Progenitor cell of endocrine pancreas (in vitro differentiated cells): ENCODE measurements around the gene UTP15. TPM values are rescaled to one million over a fixed set of nuclear protein-coding genes. Genes with fewer than 3 reads are reported as not detected.

Source experiments
- DNase-seq: peaks from one replicate; pipeline ENCODE4 v3.0.0; 2021; ENCODE audit warnings: low spot score; ENCODE audit not compliant: unreplicated experiment
- H3K27ac Mint-ChIP-seq: 2 replicates; pipeline ENCODE4 v1.8.0; 2021; ENCODE audit warnings: mild to moderate bottlenecking, moderate library complexity, mixed read lengths
- H3K27me3 Mint-ChIP-seq: 2 replicates; pipeline ENCODE4 v1.8.0; 2021; ENCODE audit warnings: mixed read lengths
- H3K36me3 Mint-ChIP-seq: 2 replicates; pipeline ENCODE4 v1.8.0; 2022; ENCODE audit warnings: mixed read lengths; ENCODE audit not compliant: insufficient read depth
- H3K4me1 Mint-ChIP-seq: 2 replicates; pipeline ENCODE4 v1.8.0; 2021; ENCODE audit warnings: low read depth, mixed read lengths
- H3K4me3 Mint-ChIP-seq: 2 replicates; pipeline ENCODE4 v1.8.0; 2021; ENCODE audit warnings: low read depth, mild to moderate bottlenecking, moderate library complexity, mixed read lengths
- H3K9me3 Mint-ChIP-seq: 2 replicates; pipeline ENCODE4 v1.8.0; 2021; ENCODE audit warnings: low read depth, mixed read lengths
- total RNA-seq: library from RNA; stranded (reverse); gene quantifications from 2 replicates; pipeline ENCODE4 v1.2.1, GENCODE V29; 2021
- TF ChIP-seq, protein P1 (sequence below): fragments of 200-600 bp; sonication (generic); IDR thresholded peaks from one replicate; pipeline ENCODE4 v1.5.0; 2021; ENCODE audit warnings: antibody characterized with exemption, mild to moderate bottlenecking; ENCODE audit not compliant: unreplicated experiment

The UTP15 gene
- total RNA-seq, 1 donor from 2014 or later: 20.6 TPM

DNA sequence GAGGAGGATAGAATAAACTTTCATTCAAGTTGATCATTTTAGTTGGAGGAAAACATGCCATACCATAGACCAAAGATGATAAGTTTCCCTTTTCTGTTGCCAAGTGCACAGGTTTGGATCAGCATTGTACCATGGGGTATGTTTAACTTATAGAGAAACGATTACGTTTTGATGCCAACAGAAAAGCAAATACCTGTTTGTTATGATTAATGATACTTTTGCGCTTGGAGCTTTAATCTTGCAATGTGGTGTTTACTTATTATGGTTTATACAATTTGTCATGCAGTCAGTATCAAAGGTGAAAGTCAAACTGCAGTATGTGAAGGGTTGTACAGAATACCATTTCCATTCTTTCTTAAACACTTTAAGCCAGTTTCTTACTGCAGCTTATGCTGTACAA, 47.3 kb downstream of the UTP15 start:
- Mint-ChIP-seq H3K9me3 (no peaks in the 10 kb centered on the region), H3K27ac (no peak overlapping the region), H3K4me3 (no peak overlapping the region), H3K4me1 (no peaks in the 10 kb centered on the region), H3K36me3 (no peaks in the 10 kb centered on the region), H3K27me3 (peaks cover 62% of the 10 kb centered on the region)
- no peak for DNase-seq
- TF ChIP-seq, protein P1, sequence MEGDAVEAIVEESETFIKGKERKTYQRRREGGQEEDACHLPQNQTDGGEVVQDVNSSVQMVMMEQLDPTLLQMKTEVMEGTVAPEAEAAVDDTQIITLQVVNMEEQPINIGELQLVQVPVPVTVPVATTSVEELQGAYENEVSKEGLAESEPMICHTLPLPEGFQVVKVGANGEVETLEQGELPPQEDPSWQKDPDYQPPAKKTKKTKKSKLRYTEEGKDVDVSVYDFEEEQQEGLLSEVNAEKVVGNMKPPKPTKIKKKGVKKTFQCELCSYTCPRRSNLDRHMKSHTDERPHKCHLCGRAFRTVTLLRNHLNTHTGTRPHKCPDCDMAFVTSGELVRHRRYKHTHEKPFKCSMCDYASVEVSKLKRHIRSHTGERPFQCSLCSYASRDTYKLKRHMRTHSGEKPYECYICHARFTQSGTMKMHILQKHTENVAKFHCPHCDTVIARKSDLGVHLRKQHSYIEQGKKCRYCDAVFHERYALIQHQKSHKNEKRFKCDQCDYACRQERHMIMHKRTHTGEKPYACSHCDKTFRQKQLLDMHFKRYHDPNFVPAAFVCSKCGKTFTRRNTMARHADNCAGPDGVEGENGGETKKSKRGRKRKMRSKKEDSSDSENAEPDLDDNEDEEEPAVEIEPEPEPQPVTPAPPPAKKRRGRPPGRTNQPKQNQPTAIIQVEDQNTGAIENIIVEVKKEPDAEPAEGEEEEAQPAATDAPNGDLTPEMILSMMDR: no peak

DNA sequence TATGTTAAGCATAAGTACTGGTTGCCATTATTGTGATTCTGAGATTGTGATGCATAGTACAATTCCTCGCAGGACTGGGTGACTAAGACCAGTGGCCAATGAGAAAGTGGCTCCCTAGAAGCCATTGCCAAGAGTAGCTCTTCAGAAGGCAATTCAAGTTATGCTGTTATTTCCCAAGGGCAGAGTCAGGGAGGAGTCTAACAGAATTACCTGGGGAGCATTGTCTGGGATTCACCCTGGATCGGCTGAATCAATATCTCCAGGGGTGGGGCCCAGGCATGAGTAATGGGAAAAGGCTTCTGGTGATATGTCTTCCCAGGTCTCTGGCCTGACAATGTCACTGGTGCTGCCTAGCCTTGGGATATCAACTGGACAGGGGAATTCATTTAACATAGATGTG, 49.5 kb downstream of the UTP15 start:
- TF ChIP-seq, protein P1: no peak
- peaks cover 77% of the 10 kb centered on the region for H3K27me3 Mint-ChIP-seq
- no peaks in the 10 kb centered on the region for H3K9me3 Mint-ChIP-seq
- H3K27ac Mint-ChIP-seq: no peak overlapping the region
- DNase-seq: no peak
- H3K4me1 Mint-ChIP-seq: no peaks in the 10 kb centered on the region
- H3K4me3 Mint-ChIP-seq: no peak overlapping the region
- no peaks in the 10 kb centered on the region for H3K36me3 Mint-ChIP-seq

DNA sequence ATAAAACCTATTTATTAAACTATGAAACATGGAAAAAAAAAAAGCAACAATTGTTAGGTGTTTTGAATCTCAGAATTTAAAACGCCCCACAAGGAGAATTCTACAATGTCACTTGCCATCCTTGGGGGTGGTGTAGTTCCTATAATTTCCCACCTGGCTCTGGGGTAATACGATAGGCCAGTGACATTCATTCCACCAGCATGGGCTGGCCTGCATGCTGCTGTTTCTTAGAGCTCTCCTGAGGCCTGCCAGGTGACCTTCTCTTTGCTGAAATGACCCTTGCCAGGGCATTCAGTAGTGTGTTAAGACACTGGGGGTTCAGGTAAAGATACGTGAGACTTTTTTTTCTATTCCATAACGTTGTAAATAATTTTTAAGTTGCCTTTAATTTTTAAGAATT, 50.4 kb downstream of the UTP15 start:
- Mint-ChIP-seq H3K27ac (no peak overlapping the region), H3K36me3 (no peaks in the 10 kb centered on the region), H3K27me3 (peaks cover 76% of the 10 kb centered on the region), H3K9me3 (no peaks in the 10 kb centered on the region), H3K4me1 (no peaks in the 10 kb centered on the region), H3K4me3 (no peak overlapping the region)
- TF ChIP-seq, protein P1: no peak
- DNase-seq: no peak

DNA sequence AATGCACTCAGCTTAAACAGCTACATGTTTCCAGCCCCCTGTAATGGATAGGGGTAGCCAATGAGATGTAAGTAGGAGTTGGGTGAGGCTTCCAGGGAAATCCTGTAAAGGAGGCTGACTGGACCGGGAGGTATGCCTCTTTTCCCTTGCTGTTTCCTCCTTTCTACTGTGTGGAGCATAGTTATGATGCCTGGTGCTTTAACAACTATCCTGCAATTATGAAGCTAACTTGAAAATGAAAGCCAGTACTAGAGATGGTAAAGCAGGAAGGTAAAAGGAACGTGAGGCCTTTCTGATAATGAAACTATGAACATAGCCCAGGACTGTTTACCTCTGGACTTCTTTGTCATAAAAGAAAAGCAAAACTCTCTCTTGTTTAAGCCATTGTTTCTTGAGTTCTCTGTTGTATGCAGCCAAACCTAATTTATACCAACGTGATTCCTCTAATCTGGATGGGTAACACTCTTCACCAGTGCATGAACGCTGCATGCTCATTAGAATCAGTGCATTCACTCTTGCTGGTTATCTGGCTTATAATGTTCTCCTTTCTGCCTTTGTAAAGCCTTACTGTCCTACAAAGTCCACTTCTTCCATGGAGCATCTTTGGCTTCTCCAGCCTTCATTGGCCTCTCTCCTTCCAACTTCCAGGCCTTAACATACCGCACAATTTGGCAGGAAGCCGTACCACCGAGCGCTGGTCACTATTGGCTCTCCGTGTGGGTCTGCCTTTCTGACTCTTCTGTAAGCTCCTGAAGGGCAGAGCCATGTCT, 52.2 kb downstream of the UTP15 start:
- Mint-ChIP-seq H3K9me3 (no peaks in the 10 kb centered on the region), H3K27ac (no peak overlapping the region), H3K36me3 (no peaks in the 10 kb centered on the region), H3K4me1 (no peaks in the 10 kb centered on the region), H3K4me3 (no peak overlapping the region), H3K27me3 (peaks cover 75% of the 10 kb centered on the region)
- TF ChIP-seq, protein P1: no peak
- DNase-seq: no peak

DNA sequence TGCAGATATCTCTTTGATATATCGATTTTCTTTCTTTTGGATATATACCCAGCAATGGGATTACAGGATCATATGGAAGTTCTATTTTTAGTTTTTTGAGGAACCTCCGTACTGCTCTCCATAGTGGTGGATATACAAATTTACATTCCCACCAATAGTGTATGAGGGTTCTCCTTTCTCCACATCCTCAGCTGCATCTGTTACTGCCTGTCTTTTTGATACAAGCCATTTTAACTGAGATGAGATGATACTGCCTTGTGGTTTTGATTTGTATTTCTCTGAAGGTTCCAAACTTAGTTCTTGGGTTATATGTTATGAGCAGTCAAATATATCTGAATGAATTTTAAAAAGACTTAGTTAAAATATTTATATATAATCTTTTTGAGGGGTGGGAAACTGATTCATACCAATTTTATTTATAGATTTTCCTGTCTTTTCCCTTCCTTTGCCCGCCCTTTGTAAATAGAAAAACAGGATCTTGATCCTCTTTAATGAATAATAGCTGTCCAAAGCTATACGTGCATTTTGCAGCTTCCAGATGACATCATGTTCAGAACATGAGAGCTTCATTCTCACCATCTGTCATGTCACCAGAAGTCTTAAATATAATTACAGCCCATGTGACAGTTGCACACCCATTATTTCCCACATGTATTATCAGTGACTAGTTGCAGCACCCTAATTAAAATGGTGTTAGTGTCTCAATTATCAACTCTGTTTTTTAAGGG, 54.2 kb downstream of the UTP15 start:
- Mint-ChIP-seq H3K36me3 (no peaks in the 10 kb centered on the region), H3K27ac (no peak overlapping the region), H3K4me1 (peaks cover 9% of the 10 kb centered on the region), H3K4me3 (no peak overlapping the region), H3K9me3 (no peaks in the 10 kb centered on the region), H3K27me3 (peaks cover 64% of the 10 kb centered on the region)
- no peak for DNase-seq
- TF ChIP-seq, protein P1: no peak
